Measurements from ENCODE around the gene NTMT1.

- TF ChIP-seq ZNF274 (IDR thresholded peaks at IDR 0.05; ENCODE audit: low read depth, low read length) (no peak), YY1 (IDR thresholded peaks at IDR 0.05; ENCODE audit: insufficient read depth, insufficient read length) (no peak)
Observed at GRCh38 chr9:129586685-129587084, 39.3 kb upstream of the NTMT1 start.
